Superior temporal gyrus (tissue), 1 donor: ENCODE measurements around the gene IGFBP6.

Source experiments
- DNase-seq: peaks from one replicate; pipeline ENCODE4 v3.0.0-alpha.2; 2016; ENCODE audit errors: extremely low spot score

IGFBP6 gene

GRCh38 chr12:53097564-53098353 lies at the start of gene IGFBP6:
Gene IGFBP6 (plus strand): TSS chr12:53097667. CDS start chr12:53097718, 51 bp downstream.
- no peak for DNase-seq

- DNase-seq: peak; percentile 76
These were observed 49.3 kb upstream of the IGFBP6 start for GRCh38 chr12:53048033-53048779.

DNA sequence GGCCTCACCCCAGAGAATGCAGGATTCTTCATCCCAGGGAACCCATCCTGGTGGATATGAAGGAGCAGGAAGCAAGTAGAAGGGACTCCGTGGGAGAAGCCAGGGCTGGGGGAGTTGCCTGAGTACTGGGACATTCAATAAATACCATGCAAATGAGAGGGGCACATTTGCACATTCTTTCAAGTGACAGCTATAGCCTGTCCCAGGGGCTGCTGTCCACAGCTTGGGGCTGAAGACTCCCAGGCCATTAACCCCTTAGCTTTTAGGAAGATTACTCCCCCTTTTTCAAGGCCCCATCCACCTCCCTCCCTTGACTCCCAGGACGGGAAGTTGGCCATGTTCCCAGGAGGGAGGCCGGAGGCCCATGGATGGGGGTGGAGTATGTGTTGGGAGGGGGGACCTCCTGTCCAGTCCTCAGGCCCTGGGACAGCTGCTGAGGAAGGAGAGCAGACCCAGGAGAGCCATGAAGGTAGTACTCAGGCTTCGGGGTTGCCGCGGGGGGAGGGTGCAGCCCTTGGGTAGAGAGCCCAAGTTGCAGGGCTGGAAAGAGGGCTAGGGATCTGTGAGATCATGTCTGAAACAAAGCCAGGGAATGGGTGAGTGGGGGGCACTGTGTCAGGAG lies 48.6 kb upstream of the IGFBP6 start:
- no peak for DNase-seq

DNA sequence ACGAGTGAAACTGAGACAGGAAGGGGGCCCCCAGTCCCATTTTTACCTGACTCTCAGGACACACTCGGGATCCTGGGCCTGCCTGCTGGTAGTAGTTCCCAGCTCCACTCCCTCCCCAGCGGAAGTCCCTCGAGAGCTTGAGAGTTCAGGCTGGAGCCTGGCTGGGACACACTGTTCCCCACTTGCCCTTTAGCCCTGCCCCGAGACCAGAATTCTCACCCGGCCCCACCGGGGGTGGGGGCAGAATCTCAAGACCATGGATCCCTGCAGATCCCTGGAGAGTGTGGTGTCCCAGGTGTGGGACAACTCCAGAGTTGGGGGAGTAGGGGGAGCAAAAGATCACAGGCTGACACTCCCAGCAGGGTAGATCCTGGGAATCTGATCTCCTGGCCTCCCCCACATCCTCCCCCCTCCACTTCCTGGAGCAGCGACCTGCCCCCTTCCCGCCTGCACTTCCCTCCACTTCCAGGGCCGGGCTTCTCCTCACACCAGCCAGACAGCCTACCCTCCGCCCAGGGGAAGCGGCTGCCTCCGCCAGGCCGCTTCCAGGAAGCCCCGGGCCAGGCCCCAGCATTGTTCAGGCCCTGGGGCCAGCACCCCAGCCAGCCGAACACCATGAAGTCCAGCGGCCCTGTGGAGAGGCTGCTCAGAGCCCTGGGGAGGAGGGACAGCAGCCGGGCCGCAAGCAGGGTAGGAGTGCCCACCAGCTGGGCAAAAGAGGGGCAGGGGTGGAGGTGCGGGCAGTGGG lies 47.7 kb upstream of the IGFBP6 start, which contains the start of gene TNS2:
Gene TNS2 (plus strand): TSS at position 495 of the 748 bp plus-strand sequence. CDS start 121 bp downstream, at position 616.
- peak; percentile 48 for DNase-seq

- DNase-seq: no peak
These were observed 46.9 kb upstream of the IGFBP6 start for GRCh38 chr12:53050426-53051057.

DNA sequence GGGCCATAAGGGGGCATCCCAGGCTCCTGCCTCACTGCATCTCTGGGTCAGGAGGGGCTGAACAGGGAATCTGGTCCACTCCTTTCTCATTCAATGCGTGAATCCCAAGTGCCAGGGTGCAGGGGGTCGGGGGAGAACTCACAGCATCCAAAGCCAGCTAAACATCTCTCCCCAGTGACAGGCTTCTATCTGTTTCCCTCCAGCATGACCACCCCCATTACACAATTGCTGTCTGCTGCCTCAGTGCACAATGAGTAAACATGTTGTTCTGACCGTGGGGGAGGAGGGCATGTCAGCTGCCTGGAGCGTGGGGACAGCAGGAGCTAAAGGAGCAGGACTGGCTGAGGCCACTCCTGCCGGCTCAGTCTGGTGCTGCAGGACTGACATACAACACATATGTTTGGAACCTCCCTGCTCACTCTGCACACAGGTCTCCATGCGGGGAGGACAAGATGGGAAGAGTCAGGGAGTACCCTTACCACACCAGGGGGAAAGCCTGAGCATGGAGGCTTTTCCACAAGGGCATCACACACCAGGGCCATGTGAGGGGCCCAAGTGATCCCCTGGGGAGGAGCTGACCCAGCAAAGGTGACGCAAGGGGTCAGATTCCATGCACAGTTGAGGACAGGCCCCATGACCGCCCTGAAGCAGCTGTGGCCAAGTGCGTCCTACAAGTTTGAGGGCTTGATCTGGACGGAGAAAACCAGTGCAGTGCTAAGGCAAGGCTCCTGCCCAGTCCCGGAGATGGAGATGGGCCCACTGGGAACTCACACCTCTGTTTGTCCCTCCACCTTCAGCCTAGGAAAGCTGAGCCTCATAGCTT lies 46.2 kb upstream of the IGFBP6 start:
- peak; percentile 95 for DNase-seq

GRCh38 chr12:53051881-53052412 lies 45.5 kb upstream of the IGFBP6 start:
- peak; percentile 42 for DNase-seq

GRCh38 chr12:53052419-53053217 lies 44.8 kb upstream of the IGFBP6 start:
- peak; percentile 88 for DNase-seq

DNA sequence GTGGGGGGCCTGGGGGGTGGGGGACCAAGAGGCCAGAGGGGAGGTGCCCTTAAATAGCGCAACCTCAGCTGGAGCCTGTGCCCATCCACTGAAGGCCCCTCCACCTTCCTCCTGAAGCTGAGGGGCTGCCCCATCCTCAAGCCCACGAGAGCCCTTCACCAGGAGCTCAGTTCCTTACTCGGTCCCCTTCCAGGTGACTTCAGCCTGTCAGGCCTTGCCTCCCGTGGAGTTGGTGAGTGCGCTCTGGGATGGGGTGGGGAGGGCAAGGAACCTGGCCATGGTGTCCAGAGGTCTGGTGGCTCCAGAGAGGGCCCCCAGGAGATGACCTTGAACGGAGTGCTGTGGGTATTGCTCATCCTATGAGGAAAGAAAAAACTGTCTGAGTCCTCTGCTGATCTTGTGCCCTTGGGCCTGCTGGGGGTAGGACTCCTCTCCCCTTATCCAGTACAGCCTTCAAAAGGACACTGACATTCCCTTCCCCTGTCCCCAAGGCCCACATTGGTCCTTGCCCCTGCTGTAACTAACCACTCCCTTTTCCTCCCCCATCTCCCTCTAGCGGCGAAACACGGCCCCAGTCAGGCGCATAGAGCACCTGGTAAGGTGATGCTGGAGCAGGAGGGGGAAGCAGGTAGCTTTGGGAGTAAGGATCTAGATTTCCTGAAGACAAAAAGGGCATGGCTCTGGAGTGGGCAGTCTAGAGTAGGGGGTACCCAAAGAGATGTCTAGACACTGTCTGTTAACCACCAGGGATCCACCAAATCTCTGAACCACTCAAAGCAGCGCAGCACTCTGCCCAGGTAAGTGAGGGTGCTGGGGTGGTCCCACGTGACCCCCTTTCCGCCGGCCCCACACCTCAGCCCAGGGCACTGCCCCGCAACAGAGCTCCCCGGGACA lies 44.0 kb upstream of the IGFBP6 start:
- peak; percentile 83 for DNase-seq

- peak; percentile 97 for DNase-seq
These were observed 43.2 kb upstream of the IGFBP6 start for GRCh38 chr12:53054112-53054878.

GRCh38 chr12:53055471-53056266 lies 41.8 kb upstream of the IGFBP6 start:
- no peak for DNase-seq

- DNase-seq: peak; percentile 34
These were observed 41.2 kb upstream of the IGFBP6 start for GRCh38 chr12:53056296-53056695.

DNA sequence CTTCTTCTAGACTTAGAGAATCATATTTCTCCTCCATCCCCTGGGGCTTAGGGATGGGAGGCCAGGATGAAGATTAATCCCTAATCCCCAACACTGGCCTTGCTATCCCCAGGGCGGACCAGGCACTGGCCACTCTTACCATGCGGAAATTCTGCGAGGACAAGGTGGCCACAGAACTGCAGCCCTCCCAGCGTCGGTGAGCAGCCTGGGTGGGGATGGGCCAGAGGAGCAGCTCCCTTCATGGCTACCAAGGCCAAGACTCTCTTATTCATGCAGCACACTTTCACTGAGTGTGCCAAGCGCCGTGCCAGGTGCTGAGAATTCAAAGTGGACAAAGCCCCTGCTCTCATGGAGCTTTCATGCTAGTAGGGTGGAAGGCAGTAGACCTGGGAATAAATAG lies 40.6 kb upstream of the IGFBP6 start:
- no peak for DNase-seq

- DNase-seq: no peak
These were observed 39.5 kb upstream of the IGFBP6 start for GRCh38 chr12:53057816-53058500.

DNA sequence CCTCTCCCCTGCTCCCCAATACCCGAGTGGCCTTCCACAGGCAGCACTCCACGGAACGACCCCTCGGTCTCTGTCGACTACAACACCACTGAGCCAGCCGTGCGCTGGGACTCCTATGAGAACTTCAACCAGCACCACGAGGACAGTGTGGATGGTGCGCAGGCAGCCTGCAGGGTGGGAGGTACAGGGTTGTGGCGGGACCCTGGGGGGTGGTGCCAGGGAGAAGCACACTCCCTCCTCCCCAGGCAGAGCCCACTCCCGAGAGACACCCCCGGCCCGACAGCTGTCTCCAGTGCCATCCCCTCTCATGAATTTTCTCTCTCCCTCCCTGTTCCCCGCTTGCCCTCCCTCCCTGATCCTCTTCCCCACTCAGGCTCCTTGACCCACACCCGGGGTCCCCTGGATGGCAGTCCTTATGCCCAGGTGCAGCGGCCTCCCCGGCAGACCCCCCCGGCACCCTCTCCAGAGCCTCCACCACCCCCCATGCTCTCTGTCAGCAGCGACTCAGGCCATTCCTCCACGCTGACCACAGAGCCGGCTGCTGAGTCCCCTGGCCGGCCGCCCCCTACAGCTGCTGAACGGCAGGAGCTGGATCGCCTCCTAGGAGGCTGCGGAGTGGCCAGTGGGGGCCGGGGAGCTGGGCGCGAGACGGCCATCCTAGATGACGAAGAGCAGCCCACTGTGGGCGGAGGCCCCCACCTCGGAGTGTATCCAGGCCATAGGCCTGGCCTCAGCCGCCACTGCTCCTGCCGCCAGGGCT lies 38.6 kb upstream of the IGFBP6 start:
- no peak for DNase-seq
